ENCODE data around the gene TMEM151B.

GRCh38 chr6:44273617-44274016, 3.4 kb downstream of the TMEM151B start:
- TF ChIP-seq CTCF (IDR thresholded peaks at IDR 0.05): no peak
- no peak for TF ChIP-seq POLR2A (IDR thresholded peaks at IDR 0.05; ENCODE audit: low read depth)
- TF ChIP-seq POLR2AphosphoS5 (IDR thresholded peaks at IDR 0.05): no peak
- no peak for TF ChIP-seq EP300 (IDR thresholded peaks at IDR 0.05)

Data from esophagus muscularis mucosa (tissue), 4 donors.